Osteoblast (primary cell): ENCODE measurements around the gene TMEM240. TPM values are rescaled to one million over a fixed set of nuclear protein-coding genes. Genes with fewer than 3 reads are reported as not detected.
"Not testable (repeated sequence)": the region's sequence is repeated elsewhere in the genome, so short reads cannot be mapped to it uniquely, and the experiment has no call there.

ENCODE experiments used
- DNase-seq: peaks from one replicate; pipeline ENCODE4 v3.0.0; 2011; ENCODE audit warnings: low spot score, mixed read lengths; ENCODE audit not compliant: insufficient read length; ENCODE audit errors: missing footprints
- H2AFZ ChIP-seq: 2 replicates; pipeline ENCODE4 v1.6.0; 2011; ENCODE audit warnings: mild to moderate bottlenecking, low read length
- H3K27ac ChIP-seq: 2 replicates; pipeline ENCODE4 v1.5.1; 2011; ENCODE audit warnings: mild to moderate bottlenecking, low read depth, low read length, moderate library complexity
- H3K27me3 ChIP-seq: 2 replicates; pipeline ENCODE4 v1.6.0; 2012; ENCODE audit warnings: mild to moderate bottlenecking, control low read depth, inconsistent platforms, low read length, moderate library complexity; ENCODE audit not compliant: insufficient read depth
- H3K36me3 ChIP-seq: 2 replicates; pipeline ENCODE4 v1.5.1; 2011; ENCODE audit warnings: mild to moderate bottlenecking, low read length, control low read depth, moderate library complexity; ENCODE audit not compliant: insufficient read depth
- H3K4me1 ChIP-seq: 2 replicates; pipeline ENCODE4 v1.5.1; 2011; ENCODE audit warnings: mild to moderate bottlenecking, low read length, control low read depth, moderate library complexity; ENCODE audit not compliant: insufficient read depth
- H3K4me2 ChIP-seq: 2 replicates; pipeline ENCODE4 v1.6.0; 2011; ENCODE audit warnings: mild to moderate bottlenecking, low read length; ENCODE audit not compliant: insufficient read depth
- H3K4me3 ChIP-seq: fragments of 200-600 bp; sonication (generic); 3 replicates; pipeline ENCODE4 v1.5.1; 2012; ENCODE audit warnings: mild to moderate bottlenecking, low read length, inconsistent platforms; ENCODE audit not compliant: insufficient read depth
- H3K79me2 ChIP-seq: 2 replicates; pipeline ENCODE4 v1.6.0; 2012; ENCODE audit warnings: mild to moderate bottlenecking, low read length, control low read depth, inconsistent platforms; ENCODE audit not compliant: insufficient read depth
- H3K9me3 ChIP-seq: 2 replicates; pipeline ENCODE4 v1.5.1; 2011; ENCODE audit warnings: low read depth, low read length, control low read depth
- H4K20me1 ChIP-seq: 2 replicates; pipeline ENCODE4 v1.6.0; 2012; ENCODE audit warnings: mild to moderate bottlenecking, low read length, control low read depth; ENCODE audit not compliant: insufficient read depth
- CTCF ChIP-seq: IDR thresholded peaks from 2 replicates; pipeline ENCODE4 v1.5.1; 2011; ENCODE audit warnings: mild to moderate bottlenecking, low read depth, low read length, moderate library complexity; ENCODE audit errors: extremely low read depth
- total RNA-seq: library from RNA; depleted of rRNA; stranded (reverse); fragments of >200 nt; gene quantifications from 2 replicates; pipeline ENCODE4 v1.2.3, GENCODE V29; 2012

TMEM240 gene
- total RNA-seq, 1 donor: 1.8 TPM

GRCh38 chr1:1487701-1488100 is 52.7 kb downstream of the TMEM240 start:
- Histone ChIP-seq H4K20me1 (no peaks in the 10 kb centered on the region), H3K4me3 (no peak overlapping the region), H3K9me3 (no peaks in the 10 kb centered on the region), H2AFZ (no peak overlapping the region), H3K27me3 (no peaks in the 10 kb centered on the region), H3K79me2 (peaks cover 5% of the 10 kb centered on the region), H3K27ac (no peak overlapping the region), H3K4me1 (no peaks in the 10 kb centered on the region), H3K36me3 (peaks cover 56% of the 10 kb centered on the region), H3K4me2 (no peak overlapping the region)
- no peak for TF ChIP-seq CTCF
- no peak for DNase-seq

GRCh38 chr1:1485755-1486317 is 54.6 kb downstream of the TMEM240 start:
- not testable (repeated sequence) for H3K27ac ChIP-seq, H2AFZ ChIP-seq, H3K4me3 ChIP-seq, H3K79me2 ChIP-seq, H3K27me3 ChIP-seq, H3K4me2 ChIP-seq, H3K9me3 ChIP-seq, DNase-seq, H4K20me1 ChIP-seq, H3K4me1 ChIP-seq
- H3K36me3 ChIP-seq: peaks cover 45% of the 10 kb centered on the region

GRCh38 chr1:1484976-1485750 is 55.3 kb downstream of the TMEM240 start:
- H3K79me2 ChIP-seq, H3K9me3 ChIP-seq, H3K4me3 ChIP-seq, H2AFZ ChIP-seq, H4K20me1 ChIP-seq, H3K27ac ChIP-seq, H3K4me2 ChIP-seq, H3K27me3 ChIP-seq, DNase-seq, H3K4me1 ChIP-seq: not testable (repeated sequence)
- H3K36me3 ChIP-seq: peaks cover 42% of the 10 kb centered on the region

Other genes with a start within 250 kb of the TMEM240 start
- gene ACAP3, start 232.7 kb downstream of the TMEM240 start, total RNA-seq: 31.2 and 46.7 TPM in 2 replicates
- 19.4 and 29.3 TPM in 2 replicates for gene PUSL1, start 232.0 kb downstream of the TMEM240 start, total RNA-seq
- gene INTS11, start 216.0 kb downstream of the TMEM240 start, total RNA-seq: 53.3 and 59.7 TPM in 2 replicates
- gene CPTP, start 215.8 kb downstream of the TMEM240 start, total RNA-seq: 12.7 and 13.8 TPM in 2 replicates
- gene TAS1R3, start 209.3 kb downstream of the TMEM240 start, total RNA-seq: under 0.01 TPM in 2 replicates
- 73.5 and 81.9 TPM in 2 replicates for gene DVL1, start 191.2 kb downstream of the TMEM240 start, total RNA-seq
- gene MXRA8, start 182.1 kb downstream of the TMEM240 start, total RNA-seq: 689 and 735 TPM in 2 replicates
- 64.8 and 74.6 TPM in 2 replicates for gene AURKAIP1, start 165.4 kb downstream of the TMEM240 start, total RNA-seq
- 138 and 139 TPM in 2 replicates for gene CCNL2, start 141.3 kb downstream of the TMEM240 start, total RNA-seq
- 53.9 and 58.9 TPM in 2 replicates for gene MRPL20, start 133.3 kb downstream of the TMEM240 start, total RNA-seq
- 1.2 and 1.8 TPM in 2 replicates for gene ANKRD65, start 119.3 kb downstream of the TMEM240 start, total RNA-seq
- 2.4 and 4.3 TPM in 2 replicates for gene VWA1, start 104.9 kb downstream of the TMEM240 start, total RNA-seq
- gene ATAD3C, start 90.9 kb downstream of the TMEM240 start, total RNA-seq: under 0.01 and 0.59 TPM in 2 replicates
- 10.6 and 14.5 TPM in 2 replicates for gene ATAD3B, start 68.9 kb downstream of the TMEM240 start, total RNA-seq
- 18.6 and 19.9 TPM in 2 replicates for gene ATAD3A, start 28.5 kb downstream of the TMEM240 start, total RNA-seq
- gene SSU72, start 34.2 kb upstream of the TMEM240 start, total RNA-seq: 67.2 and 73.1 TPM in 2 replicates
- gene FNDC10, start 59.5 kb upstream of the TMEM240 start, total RNA-seq: 2.1 and 2.5 TPM in 2 replicates
- 74.0 and 80.7 TPM in 2 replicates for gene MIB2, start 74.9 kb upstream of the TMEM240 start, total RNA-seq
- 0.59 and 1.1 TPM in 2 replicates for gene MMP23B, start 91.5 kb upstream of the TMEM240 start, total RNA-seq
- gene CDK11B, start 118.4 kb upstream of the TMEM240 start, total RNA-seq: 5.3 and 5.8 TPM in 2 replicates
- gene SLC35E2B, start 152.2 kb upstream of the TMEM240 start, total RNA-seq: 33.0 and 38.4 TPM in 2 replicates
- 19.4 and 22.1 TPM in 2 replicates for gene CDK11A, start 183.7 kb upstream of the TMEM240 start, total RNA-seq
- 43.9 and 45.6 TPM in 2 replicates for gene NADK, start 237.8 kb upstream of the TMEM240 start, total RNA-seq